Esophagus squamous epithelium (tissue), 5 donors: ENCODE results near the gene CNOT1. TPM values are rescaled to one million over a fixed set of nuclear protein-coding genes. Genes with fewer than 3 reads are reported as not detected.

ENCODE experiments used
- DNase-seq: peaks from one replicate; lab custom pipeline; 2025; lab: John Stamatoyannopoulos, UW
- H3K27ac ChIP-seq, 4 donors: fragments of 200-600 bp; sonication (generic); one replicate each; pipeline ENCODE4 v1.5.1; 2016 to 2019; ENCODE audit warnings: mild to moderate bottlenecking in 1 of 4
- H3K27me3 ChIP-seq, 4 donors: fragments of 200-600 bp; sonication (generic); 1 replicate in 3 of 4; 2 replicates in 1 of 4; pipeline versions ENCODE4 v1.5.1 to v1.6.0; 2017 to 2021; ENCODE audit warnings: antibody characterized with exemption in 1 of 4
- H3K36me3 ChIP-seq, 3 donors: fragments of 200-600 bp; sonication (generic); one replicate each; pipeline ENCODE4 v1.5.1; 2016 to 2019
- H3K4me1 ChIP-seq, 3 donors: fragments of 200-600 bp; sonication (generic); one replicate each; pipeline ENCODE4 v1.5.1; 2017 to 2019
- H3K4me3 ChIP-seq, 4 donors: fragments of 200-600 bp; sonication (generic); 1 replicate in 3 of 4; 2 replicates in 1 of 4; pipeline ENCODE4 v1.5.1; 2016 to 2019; ENCODE audit warnings: mild to moderate bottlenecking in 2 of 4, moderate library complexity in 1 of 4
- H3K9me3 ChIP-seq, 3 donors: fragments of 200-600 bp; sonication (generic); one replicate each; pipeline ENCODE4 v1.5.1; 2016 to 2019
- POLR2A ChIP-seq, 4 donors: fragments of 450-650 bp; IDR thresholded peaks; one replicate each; pipeline ENCODE4 v1.6.1; 2017; ENCODE audit warnings: antibody characterized with exemption in 4 of 4, mild to moderate bottlenecking in 4 of 4, moderate library complexity in 3 of 4
- WGBS, 2 donors: methylation state at CpG; one replicate each; pipeline ENCODE4 v1.1.5; 2018; 5-methylcytosine and 5-hydroxymethylcytosine counted together
- intact Hi-C: fragments of 100-400 bp; cut with DNase I; formaldehyde crosslinking; loops from one replicate; pipeline ENCODE4 v1.15.0; 2022
- total RNA-seq, 4 donors: library from RNA; depleted of rRNA; stranded (reverse); fragments of >200 nt; gene quantifications; one replicate each; pipeline ENCODE4 v1.1.0, GENCODE V29; 2016
- TF ChIP-seq, protein P1 (sequence below), 6 experiments: fragments of 450-650 bp in 4 of 6; fragments of 200-600 bp in 2 of 6; sonication (generic) in 2 of 6; IDR thresholded peaks; one replicate each; pipeline ENCODE4 v1.5.1; 2016 to 2019; ENCODE audit warnings: antibody characterized with exemption in 6 of 6, mild to moderate bottlenecking in 4 of 6, moderate library complexity in 4 of 6
- donor health status: DM: yes; HTN: yes; CAD: no.

The CNOT1 gene
- total RNA-seq, 4 donors from 2014 or later: 124 to 229 (median 153) TPM

- Histone ChIP-seq H3K4me1 (peaks cover 0 to 33% (median 0%) of the 10 kb centered on the region in 3 donors), H3K27ac (no peak overlapping the region), H3K36me3 (no peaks in the 10 kb centered on the region), H3K9me3 (no peaks in the 10 kb centered on the region), H3K4me3 (no peak overlapping the region), H3K27me3 (no peaks in the 10 kb centered on the region)
- TF ChIP-seq POLR2A (IDR thresholded peaks at IDR 0.05): no peak
- TF ChIP-seq, protein P1, sequence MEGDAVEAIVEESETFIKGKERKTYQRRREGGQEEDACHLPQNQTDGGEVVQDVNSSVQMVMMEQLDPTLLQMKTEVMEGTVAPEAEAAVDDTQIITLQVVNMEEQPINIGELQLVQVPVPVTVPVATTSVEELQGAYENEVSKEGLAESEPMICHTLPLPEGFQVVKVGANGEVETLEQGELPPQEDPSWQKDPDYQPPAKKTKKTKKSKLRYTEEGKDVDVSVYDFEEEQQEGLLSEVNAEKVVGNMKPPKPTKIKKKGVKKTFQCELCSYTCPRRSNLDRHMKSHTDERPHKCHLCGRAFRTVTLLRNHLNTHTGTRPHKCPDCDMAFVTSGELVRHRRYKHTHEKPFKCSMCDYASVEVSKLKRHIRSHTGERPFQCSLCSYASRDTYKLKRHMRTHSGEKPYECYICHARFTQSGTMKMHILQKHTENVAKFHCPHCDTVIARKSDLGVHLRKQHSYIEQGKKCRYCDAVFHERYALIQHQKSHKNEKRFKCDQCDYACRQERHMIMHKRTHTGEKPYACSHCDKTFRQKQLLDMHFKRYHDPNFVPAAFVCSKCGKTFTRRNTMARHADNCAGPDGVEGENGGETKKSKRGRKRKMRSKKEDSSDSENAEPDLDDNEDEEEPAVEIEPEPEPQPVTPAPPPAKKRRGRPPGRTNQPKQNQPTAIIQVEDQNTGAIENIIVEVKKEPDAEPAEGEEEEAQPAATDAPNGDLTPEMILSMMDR (IDR thresholded peaks at IDR 0.05): no peak
- WGBS, 2 donors: 55 to 57% methylated on average over 3 of the region's 3 CpGs
- intact Hi-C loops: no loop called here
- DNase-seq: no peak
These were observed 4.7 kb upstream of the CNOT1 start for GRCh38 chr16:58634265-58634802.

GRCh38 chr16:58628845-58629732, 537 bp downstream of the CNOT1 start:
- H3K36me3 ChIP-seq: peaks cover 0 to 17% (median 0%) of the 10 kb centered on the region in 3 donors
- H3K4me1 ChIP-seq: peaks cover 3 to 44% (median 17%) of the 10 kb centered on the region in 3 donors
- TF ChIP-seq, protein P1 (IDR thresholded peaks at IDR 0.05): no peak
- no peak for TF ChIP-seq POLR2A (IDR thresholded peaks at IDR 0.05)
- peak overlapping the region; percentile 77 to 95 (median 92) for H3K4me3 ChIP-seq
- intact Hi-C loops: no loop called here
- H3K27me3 ChIP-seq: no peaks in the 10 kb centered on the region
- no peak for DNase-seq
- WGBS, 2 donors: 0 to 1% methylated on average over 24 to 41 of the region's 53 CpGs
- H3K9me3 ChIP-seq: no peaks in the 10 kb centered on the region
- H3K27ac ChIP-seq: peak overlapping the region; percentile 95 to 100 (median 99)

GRCh38 chr16:58624209-58624608, 5.4 kb downstream of the CNOT1 start:
- 85 to 88% methylated on average over 7 of the region's 7 CpGs for WGBS, 2 donors
- H3K36me3 ChIP-seq: peaks cover 0 to 66% (median 26%) of the 10 kb centered on the region in 3 donors
- TF ChIP-seq, protein P1 (IDR thresholded peaks at IDR 0.05): no peak
- TF ChIP-seq POLR2A (IDR thresholded peaks at IDR 0.05): no peak
- H3K27me3 ChIP-seq: no peaks in the 10 kb centered on the region
- H3K9me3 ChIP-seq: no peaks in the 10 kb centered on the region
- DNase-seq: no peak
- H3K4me3 ChIP-seq: no peak overlapping the region
- peaks cover 3 to 43% (median 17%) of the 10 kb centered on the region in 3 donors for H3K4me1 ChIP-seq
- H3K27ac ChIP-seq: no peak overlapping the region
- intact Hi-C loops: no loop called here

DNA sequence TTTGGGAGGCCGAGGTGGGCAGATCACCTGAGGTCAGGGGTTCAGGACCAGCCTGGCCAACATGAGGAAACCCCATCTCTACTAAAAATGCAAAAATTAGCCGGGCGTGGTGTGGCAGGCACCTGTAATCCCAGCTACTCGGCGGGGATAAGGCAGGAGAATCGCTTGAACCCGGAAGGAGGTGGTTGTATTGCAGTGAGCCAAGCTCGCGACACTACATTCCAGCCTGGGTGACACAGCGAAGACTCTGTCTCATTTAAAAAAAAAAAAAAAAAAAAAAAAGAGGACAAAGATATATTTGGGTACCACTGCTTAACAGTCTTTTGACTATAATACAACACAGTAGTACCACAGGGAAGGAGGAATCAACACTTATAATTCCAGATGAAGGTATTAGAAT, 9.2 kb downstream of the CNOT1 start:
- Histone ChIP-seq H3K27ac (peak overlapping the region in 1 of 4 donors; percentile 29), H3K27me3 (no peaks in the 10 kb centered on the region), H3K4me1 (peaks cover 0 to 12% (median 3%) of the 10 kb centered on the region in 3 donors), H3K4me3 (no peak overlapping the region), H3K36me3 (peaks cover 13 to 92% (median 29%) of the 10 kb centered on the region in 3 donors), H3K9me3 (no peaks in the 10 kb centered on the region)
- DNase-seq: no peak
- WGBS, 2 donors: 84% methylated on average over 7 to 10 of the region's 10 CpGs
- intact Hi-C loops: no loop called here
- TF ChIP-seq POLR2A (IDR thresholded peaks at IDR 0.05): no peak
- TF ChIP-seq, protein P1 (IDR thresholded peaks at IDR 0.05): no peak

DNA sequence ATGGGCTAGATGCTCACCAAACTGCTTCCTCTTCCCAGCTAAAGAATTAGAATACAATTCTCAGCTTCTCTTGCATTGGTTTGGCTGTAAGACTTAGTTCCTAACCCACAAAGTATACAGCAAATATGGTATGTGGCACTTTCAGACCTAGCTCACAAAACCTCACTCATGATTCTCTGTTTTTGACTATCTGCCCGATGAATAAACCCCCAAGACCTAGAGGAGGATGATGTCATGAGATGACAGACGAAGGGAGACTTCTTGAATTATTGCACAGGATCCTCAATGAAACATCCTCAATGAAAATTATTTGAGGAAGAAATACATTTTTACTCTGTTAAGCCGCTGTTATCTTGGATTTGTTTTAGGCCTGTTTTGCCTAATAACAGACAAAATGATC, 14.3 kb downstream of the CNOT1 start:
- intact Hi-C loops: no loop called here
- no peak overlapping the region for H3K27ac ChIP-seq
- H3K4me1 ChIP-seq: peaks cover 2 to 17% (median 3%) of the 10 kb centered on the region in 3 donors
- no peak for DNase-seq
- H3K27me3 ChIP-seq: no peaks in the 10 kb centered on the region
- H3K36me3 ChIP-seq: peaks cover 16 to 66% (median 23%) of the 10 kb centered on the region in 3 donors
- no peak overlapping the region for H3K4me3 ChIP-seq
- WGBS, 2 donors: 59 to 70% methylated on average over 3 of the region's 3 CpGs
- H3K9me3 ChIP-seq: no peaks in the 10 kb centered on the region
- TF ChIP-seq POLR2A (IDR thresholded peaks at IDR 0.05): no peak
- TF ChIP-seq, protein P1 (IDR thresholded peaks at IDR 0.05): no peak
